ENCODE data around the gene PIK3C2G. TPM values are rescaled to one million over a fixed set of nuclear protein-coding genes. Genes with fewer than 3 reads are reported as not detected.

The PIK3C2G gene
- polyA plus RNA-seq, 1 of the 3 experiments (the other 2 are of a cell fraction): 0.02 TPM

GRCh38 chr12:18653465-18653864 is 392.1 kb downstream of the PIK3C2G start:
- Histone ChIP-seq H3K9me2 (no peaks in the 10 kb centered on the region), H3K27me3 (ENCODE audit: insufficient read depth) (no peaks in the 10 kb centered on the region), H3K9me3 (no peaks in the 10 kb centered on the region), H4K20me1 (ENCODE audit: insufficient read depth) (no peaks in the 10 kb centered on the region), H3K9ac (no peak overlapping the region), H2AFZ (ENCODE audit: low read depth) (no peak overlapping the region), H3K36me3 (replicated peaks in 1 of 2; ENCODE audit: control insufficient read depth in 1 of 2, insufficient read depth in 2 of 2, low read length in 1 of 2) (no peaks in the 10 kb centered on the region), H3K4me3 (ENCODE audit: low read depth in 2 of 2, low read length in 1 of 2) (no peak overlapping the region), H3K79me2 (ENCODE audit: insufficient read depth) (no peaks in the 10 kb centered on the region), H3K4me1 (ENCODE audit: control insufficient read depth in 1 of 2, insufficient read depth in 2 of 2, low read depth in 1 of 2, low read length in 1 of 2) (no peaks in the 10 kb centered on the region), H3F3A (replicated peaks; ENCODE audit: insufficient read depth) (no peaks in the 10 kb centered on the region), H3K27ac (ENCODE audit: low read depth in 2 of 2, low read length in 1 of 2) (no peak overlapping the region), H3K4me2 (no peak overlapping the region)
- ChIA-PET POLR2A (no interaction called here), CTCF (no interaction called here)
- WGBS (ENCODE audit: low lambda C conversion rate): 3% methylated on average over 1 of the region's 1 CpG
- TF ChIP-seq SIN3A (IDR thresholded peaks at IDR 0.05; ENCODE audit: borderline replicate concordance, low read depth, low read length): no peak
- no peak for TF ChIP-seq TEAD4 (IDR thresholded peaks at IDR 0.05; ENCODE audit: borderline replicate concordance, insufficient read depth)
- TF ChIP-seq RFX5 (IDR thresholded peaks at IDR 0.05; ENCODE audit: low read length): no peak
- TF ChIP-seq RXRA (IDR thresholded peaks at IDR 0.05; ENCODE audit: borderline replicate concordance, low read depth): no peak
- no peak for TF ChIP-seq ELF1 (IDR thresholded peaks at IDR 0.05)
- no peak for TF ChIP-seq NFIC (IDR thresholded peaks at IDR 0.05; ENCODE audit: borderline replicate concordance)
- no peak for TF ChIP-seq EP300 (IDR thresholded peaks at IDR 0.05; ENCODE audit: borderline replicate concordance in 1 of 2, low read depth in 1 of 2, low read length in 1 of 2)
- no peak for TF ChIP-seq ZBTB33 (IDR thresholded peaks at IDR 0.05; ENCODE audit: borderline replicate concordance, low read depth)
- no peak for TF ChIP-seq GATA2 (CRISPR knock-in tag; IDR thresholded peaks at IDR 0.05)
- no peak for TF ChIP-seq TCF12 (IDR thresholded peaks at IDR 0.05)
- DNase-seq: no peak

- Histone ChIP-seq H4K20me1 (ENCODE audit: insufficient read depth) (no peaks in the 10 kb centered on the region), H3K79me2 (ENCODE audit: insufficient read depth) (no peaks in the 10 kb centered on the region), H3K36me3 (replicated peaks in 1 of 2; ENCODE audit: control insufficient read depth in 1 of 2, insufficient read depth in 2 of 2, low read length in 1 of 2) (no peaks in the 10 kb centered on the region), H3F3A (replicated peaks; ENCODE audit: insufficient read depth) (no peaks in the 10 kb centered on the region), H3K9ac (no peak overlapping the region), H3K9me2 (no peaks in the 10 kb centered on the region), H3K4me2 (no peak overlapping the region), H3K9me3 (no peaks in the 10 kb centered on the region), H3K27ac (ENCODE audit: low read depth in 2 of 2, low read length in 1 of 2) (no peak overlapping the region), H3K27me3 (ENCODE audit: insufficient read depth) (no peaks in the 10 kb centered on the region), H3K4me3 (ENCODE audit: low read depth in 2 of 2, low read length in 1 of 2) (no peak overlapping the region), H2AFZ (ENCODE audit: low read depth) (no peak overlapping the region), H3K4me1 (ENCODE audit: control insufficient read depth in 1 of 2, insufficient read depth in 2 of 2, low read depth in 1 of 2, low read length in 1 of 2) (no peaks in the 10 kb centered on the region)
- ChIA-PET POLR2A (no interaction called here), CTCF (no interaction called here)
- 15% methylated on average over 4 of the region's 4 CpGs for WGBS (ENCODE audit: low lambda C conversion rate)
- DNase-seq: no peak
- TF ChIP-seq CTCF (IDR thresholded peaks at IDR 0.05): no peak
- TF ChIP-seq MEF2A (IDR thresholded peaks at IDR 0.05; ENCODE audit: borderline replicate concordance, low read depth): no peak
- no peak for TF ChIP-seq FOSL2 (IDR thresholded peaks at IDR 0.05; ENCODE audit: borderline replicate concordance, low read depth)
- no peak for TF ChIP-seq NRF1 (IDR thresholded peaks at IDR 0.05; ENCODE audit: low read depth, low read length)
- TF ChIP-seq FOXM1 (IDR thresholded peaks at IDR 0.05; ENCODE audit: low read depth): no peak
- TF ChIP-seq SIN3A (IDR thresholded peaks at IDR 0.05; ENCODE audit: borderline replicate concordance, low read depth, low read length): no peak
- TF ChIP-seq IRF3 (IDR thresholded peaks at IDR 0.05; ENCODE audit: low read depth, low read length): no peak
- no peak for TF ChIP-seq ZBTB33 (IDR thresholded peaks at IDR 0.05; ENCODE audit: borderline replicate concordance, low read depth)
- TF ChIP-seq SMC3 (IDR thresholded peaks at IDR 0.05; ENCODE audit: low read depth, low read length): no peak
These were observed 394.0 kb downstream of the PIK3C2G start for GRCh38 chr12:18655351-18655750.

Data from SK-N-SH (cell line).